NCI-H510A treated with DMSO at 0.1 percent for 48 hours (cell line): ENCODE results near the gene CLMN.
"Not testable (repeated sequence)": the region's sequence is repeated elsewhere in the genome, so short reads cannot be mapped to it uniquely, and the experiment has no call there.

ENCODE experiments used
- DNase-seq: peaks from one replicate; lab custom pipeline; 2025; lab: John Stamatoyannopoulos, UW

CLMN gene

DNA sequence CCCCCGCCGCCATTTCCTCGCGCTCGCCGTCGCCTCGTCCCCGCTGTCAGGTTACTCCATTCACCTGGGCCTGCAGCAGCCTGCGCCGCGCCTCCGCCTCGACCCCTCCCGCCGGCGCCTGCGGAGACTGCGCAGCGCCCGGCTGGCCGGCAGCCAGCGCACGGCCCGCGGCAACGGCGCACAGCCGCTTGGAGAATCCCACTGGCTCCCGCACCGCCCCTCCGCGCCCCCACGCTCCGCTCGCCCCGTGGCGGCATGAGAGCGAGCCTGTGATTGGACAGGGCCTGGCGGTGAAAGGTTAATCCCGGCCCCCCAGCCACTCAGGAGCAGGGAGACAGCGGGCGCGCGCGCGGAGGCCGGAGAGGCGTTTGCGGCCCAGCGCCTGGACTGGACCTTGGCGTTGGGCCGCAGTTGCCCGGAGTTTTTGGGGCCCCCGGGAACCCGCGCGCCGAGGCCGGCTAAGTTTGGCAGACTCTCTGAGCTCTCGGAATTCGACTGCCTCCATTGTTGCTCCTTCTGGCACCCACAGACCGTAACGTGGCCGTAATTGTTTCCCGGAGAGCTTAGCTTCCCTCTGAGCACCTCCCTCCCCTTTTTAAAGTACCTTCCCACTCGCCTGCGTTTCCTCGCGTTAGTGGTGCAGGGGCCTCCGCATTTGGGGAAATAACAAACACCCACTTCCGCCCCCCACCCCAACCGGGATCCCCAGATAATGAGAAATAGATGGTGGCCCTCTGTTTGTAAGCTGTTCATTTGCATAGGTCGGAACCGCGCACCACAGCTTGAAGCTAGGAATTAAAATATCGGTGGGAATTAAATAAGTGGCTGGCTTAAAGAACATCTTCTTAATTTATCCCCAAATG is 162.2 kb downstream of the CLMN start, which contains the start of gene DICER1:
Gene DICER1 (minus strand): TSS at position 203 of the 863 bp plus-strand sequence. CDS start 24,071 bp downstream, outside the sequence.
- DNase-seq: peak; percentile 88

DNA sequence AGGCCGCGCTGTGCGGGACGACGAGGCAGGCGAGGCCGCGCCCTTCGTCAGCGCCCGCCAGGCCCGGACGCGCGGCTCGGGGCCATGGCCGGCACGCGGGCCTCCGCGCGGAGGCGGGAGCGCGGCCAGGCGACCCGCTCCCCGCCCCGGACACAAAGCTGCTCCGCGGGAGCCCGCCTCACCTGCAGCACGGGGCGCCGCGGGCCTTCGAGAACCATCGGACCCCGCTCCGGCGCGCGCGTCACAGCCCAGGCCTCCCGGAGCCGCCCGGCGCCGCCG is 162.7 kb downstream of the CLMN start:
- no peak for DNase-seq

DNA sequence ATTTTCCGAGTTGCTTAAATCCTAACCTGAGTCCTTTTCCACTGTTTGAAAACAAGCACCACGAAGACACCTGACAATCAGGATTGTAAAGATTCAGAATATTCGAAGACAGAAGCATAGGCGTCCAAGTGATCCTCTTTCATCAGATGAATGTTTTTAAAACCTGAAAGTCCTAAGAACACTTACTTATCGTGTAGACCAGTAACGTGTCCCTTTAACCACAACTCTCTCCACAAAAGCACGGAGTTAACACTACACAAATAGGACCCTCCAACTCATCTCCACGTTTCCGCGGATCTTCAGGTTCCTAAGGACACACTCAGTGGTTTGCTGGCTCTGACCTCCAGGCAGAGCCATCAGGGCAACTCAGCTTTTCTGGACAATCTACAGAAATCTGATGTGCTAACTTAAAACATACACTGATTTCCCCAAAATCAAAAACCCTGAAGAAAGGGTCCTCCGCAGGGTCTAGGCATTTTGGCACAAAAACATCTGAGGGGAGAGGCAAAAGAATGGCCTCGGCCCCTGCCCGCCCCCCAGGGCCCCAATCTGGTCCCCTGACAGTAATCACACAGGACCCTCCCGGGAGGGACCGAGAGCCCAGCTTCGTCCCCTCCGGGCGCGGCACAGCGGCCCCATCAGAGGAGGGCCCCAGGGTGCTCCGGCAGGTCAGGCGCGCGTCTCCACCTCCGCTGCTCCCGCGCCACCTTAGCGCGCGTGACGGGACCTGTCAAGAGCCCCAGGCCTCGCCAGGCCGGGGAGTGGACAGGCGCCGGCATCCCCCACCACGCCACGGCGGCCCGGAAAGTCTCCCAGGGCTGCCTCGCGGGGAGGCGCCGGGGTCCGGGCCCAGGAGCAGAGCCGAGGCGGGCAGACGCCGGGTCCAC is 163.3 kb downstream of the CLMN start:
- peak; percentile 12 for DNase-seq

DNA sequence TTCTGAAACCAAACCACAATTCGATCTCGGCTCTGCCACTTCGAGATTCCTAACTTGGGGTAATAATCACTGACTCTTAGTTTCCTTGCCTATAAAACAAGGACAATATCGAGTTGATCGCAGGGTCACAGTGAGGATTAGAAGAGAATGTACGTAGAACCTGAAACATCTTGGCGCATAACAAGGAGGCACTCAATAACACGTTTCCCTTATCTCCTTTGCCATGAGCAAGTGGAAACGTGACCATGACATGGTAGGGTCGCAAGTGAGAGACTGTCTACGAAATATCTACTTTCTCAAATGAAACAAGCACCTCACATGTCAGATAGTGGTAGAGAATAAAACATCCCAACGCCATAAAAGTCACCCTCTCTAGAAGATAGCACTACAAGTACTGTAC is 164.7 kb downstream of the CLMN start:
- DNase-seq: no peak

DNA sequence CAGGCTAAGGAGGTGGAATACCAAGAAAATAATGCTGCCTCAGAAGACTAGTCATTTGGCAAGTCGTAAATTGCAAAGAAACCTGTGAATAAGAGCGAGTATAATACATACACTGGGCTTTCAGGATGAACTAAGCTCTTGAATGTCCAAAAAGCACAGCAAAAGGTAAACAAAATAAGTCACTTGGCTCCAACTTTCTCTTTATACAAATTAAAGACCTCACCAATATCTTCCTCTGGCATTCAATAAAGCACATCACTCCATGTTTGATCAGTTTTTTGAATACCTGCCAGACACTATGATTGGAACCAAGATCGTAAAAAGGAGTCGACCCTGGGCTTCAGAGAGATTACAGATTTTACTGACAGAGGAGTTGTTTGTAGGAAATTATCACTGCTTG is 165.8 kb downstream of the CLMN start:
- no peak for DNase-seq

DNA sequence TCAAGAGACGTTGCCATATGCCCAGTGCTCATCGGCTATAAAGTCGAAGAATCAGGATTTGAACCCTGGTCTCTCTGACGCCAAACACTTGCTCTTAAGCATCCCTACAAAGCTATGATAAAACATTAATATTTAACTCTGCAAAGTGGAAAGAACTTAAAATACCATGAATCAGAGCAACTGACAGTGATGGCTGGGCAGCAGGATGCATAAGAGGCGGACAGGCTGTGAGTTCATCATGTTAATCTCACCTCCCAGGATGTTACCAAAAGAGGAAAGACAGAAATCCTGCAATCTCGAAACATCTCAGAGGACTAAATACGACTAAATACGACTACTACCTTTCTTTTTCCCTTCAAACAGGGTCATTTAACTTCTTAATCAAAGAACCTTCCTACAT is 168.1 kb downstream of the CLMN start:
- DNase-seq: no peak

DNA sequence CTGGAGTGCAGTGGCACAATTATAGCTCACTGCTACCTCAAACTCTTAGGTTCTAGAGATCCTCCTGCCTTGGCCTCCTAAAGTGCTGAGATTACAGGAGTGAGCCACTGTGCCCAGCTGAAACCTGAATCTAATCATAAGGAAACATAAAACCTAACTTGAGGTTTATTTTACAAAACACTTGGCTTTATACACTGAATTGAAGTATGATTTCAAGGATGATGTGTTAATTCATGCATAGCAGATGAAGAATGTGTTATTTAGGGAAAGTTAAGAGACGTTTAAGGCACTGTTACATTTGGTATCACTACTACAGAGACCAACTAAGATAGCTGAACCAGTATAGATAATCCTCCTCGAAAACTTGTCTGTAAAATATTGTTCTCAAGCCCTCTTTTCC is 168.8 kb downstream of the CLMN start:
- DNase-seq: no peak

DNA sequence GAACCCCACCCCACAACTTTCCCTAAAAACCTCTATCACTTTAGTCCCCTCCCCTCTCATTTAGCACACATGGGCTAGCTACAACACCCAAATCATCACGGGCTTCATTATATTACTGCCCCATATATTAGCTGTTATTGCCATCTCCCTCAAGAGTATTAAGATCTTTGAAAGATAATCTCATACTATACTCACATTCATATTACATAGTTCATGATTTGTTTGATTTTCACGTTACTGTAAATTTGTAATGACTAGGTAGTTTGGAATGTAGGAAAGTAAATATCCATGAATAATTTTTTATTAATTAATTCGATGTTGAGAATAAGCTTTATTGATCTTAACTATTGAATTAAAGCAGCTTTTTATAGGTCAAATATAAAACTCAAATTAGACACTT is 170.3 kb downstream of the CLMN start:
- DNase-seq: no peak

DNA sequence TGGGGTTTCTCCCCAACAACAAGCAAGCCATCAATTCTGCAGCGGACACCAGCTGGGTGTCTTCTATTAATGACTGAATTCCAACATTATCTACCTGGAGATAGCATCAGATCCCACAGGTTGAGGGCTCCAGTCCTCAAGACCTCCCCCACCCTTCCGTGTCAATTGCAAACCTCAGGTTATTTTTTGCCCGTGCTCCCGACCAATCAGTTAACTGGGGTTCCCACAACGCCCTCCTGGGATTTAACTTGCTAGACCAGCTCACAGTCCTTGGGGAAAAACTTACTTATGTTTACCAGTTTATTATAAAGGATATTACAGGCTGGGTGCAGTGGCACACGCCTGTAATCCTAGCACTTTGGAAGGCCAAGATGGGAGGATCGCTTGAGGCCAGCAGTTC is 172.1 kb downstream of the CLMN start:
- no peak for DNase-seq

DNA sequence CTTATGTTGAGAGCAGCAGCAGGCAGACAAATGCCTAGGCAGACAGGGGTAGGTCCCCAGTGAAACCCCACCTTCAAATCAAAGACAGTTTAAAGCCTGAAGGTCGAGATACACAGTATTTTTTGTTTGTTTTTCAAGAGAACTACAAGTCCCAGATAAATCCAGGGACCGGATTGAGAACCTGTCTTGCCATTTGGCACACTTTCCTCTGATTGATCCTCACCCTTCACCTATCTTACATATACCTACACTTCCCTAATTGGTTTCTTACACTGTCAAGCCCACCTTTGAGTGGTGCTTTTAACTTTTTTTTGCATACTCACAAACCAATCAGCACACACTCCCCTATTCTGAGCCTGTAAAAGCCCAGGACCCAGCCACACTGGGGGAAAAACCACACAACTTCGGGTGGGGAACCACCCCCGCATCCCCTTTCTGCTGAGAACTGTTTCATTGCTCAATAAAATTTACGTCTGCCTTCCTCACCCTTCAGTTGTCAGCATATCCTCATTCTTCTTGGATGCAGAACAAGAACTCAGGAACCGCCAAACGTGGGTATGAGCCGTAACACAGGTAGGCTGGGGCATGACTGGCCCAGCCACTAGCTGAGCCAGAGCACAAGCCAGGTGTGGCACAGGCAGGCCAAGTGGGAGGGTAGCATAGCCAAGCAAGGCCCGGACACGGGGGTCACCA is 173.5 kb downstream of the CLMN start:
- DNase-seq: no peak

DNA sequence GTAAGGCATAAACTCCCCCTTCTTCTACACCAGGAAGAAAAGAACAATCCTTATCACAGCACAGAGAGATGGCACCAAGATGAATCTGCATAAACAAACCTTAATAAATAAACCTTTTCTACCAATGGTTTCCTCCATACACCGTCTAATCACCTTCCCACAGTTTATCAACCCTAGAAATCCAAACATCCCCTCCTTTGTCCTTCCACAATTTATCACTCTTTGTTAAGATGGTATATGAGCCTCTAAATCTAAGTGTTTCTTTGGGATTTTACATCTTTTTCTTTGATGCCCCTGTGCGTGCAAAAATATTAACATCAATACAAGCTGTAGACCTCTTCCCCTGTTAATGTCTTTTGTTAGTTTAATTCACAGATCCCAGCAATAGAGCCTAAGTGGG is 174.9 kb downstream of the CLMN start:
- DNase-seq: no peak

DNA sequence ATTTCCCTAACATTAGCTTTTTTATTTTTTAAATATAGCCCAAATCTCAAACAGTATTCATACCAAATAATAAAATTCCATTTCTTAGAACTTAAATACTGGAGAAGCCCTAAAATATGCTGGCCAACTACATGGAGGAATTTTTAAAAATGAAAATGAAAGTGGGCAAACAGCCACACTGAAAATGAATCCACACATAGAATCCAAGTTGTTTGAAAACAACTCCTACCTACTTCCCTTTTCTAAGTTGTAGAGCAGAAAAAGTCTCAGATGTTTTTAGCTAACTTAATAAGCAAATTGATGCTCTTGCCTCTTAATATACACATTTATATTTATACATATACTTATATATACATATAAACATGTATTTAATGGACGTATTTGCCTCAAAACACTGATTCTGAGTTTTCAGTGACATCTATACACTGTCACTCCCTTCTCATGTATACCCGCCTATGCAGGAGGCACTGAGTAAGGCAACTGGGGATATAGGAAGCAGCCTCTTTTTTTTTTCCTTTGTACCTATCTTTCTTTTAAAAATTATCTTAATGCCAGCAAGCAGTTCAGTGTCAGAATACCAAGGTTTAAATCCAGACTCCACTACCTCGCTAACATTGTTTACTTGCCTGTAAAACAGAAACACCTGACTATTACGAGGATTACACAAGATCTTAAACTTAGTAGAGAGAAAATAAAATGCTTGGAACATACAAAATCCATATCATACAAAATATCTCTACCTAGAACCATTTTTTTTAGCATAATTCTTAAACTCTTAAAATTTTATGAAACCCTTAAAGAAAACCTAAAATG is 175.7 kb downstream of the CLMN start:
- no peak for DNase-seq

DNA sequence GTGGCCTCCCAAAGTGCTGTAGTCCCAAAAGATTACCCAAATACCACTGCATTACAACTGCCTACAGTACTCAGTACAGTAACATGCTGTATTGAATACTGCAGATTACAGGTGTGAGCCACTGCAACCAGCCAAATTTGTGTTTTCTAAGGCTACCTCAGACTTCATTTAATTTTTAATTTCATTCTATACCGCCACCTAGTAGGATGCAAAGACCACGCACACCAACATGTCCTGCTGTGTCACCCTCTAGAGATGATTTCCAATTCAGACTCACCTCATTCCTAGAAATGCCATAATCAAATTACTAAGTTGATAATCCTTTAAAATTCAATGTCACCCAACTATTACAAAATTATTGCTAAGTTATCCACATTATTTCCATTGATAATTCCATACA is 177.5 kb downstream of the CLMN start:
- no peak for DNase-seq

DNA sequence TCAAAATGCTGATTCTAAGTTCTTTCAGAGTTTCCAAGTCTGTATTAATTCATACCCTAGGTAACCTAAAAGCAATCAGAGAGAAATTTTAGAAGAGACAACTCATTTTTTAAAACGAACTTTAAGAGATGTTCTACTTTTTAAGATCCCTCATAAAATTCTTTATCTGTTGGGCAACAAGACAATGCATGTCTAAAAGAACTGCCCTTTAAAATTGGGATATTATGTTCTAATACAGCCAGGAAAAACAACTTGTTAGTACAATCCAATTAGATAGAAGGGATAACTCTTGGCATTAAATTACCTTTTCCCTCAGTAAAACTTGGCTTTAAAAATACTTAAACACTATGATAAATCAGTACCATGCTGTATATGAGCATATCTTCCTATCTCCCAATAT is 178.0 kb downstream of the CLMN start:
- DNase-seq: no peak

DNA sequence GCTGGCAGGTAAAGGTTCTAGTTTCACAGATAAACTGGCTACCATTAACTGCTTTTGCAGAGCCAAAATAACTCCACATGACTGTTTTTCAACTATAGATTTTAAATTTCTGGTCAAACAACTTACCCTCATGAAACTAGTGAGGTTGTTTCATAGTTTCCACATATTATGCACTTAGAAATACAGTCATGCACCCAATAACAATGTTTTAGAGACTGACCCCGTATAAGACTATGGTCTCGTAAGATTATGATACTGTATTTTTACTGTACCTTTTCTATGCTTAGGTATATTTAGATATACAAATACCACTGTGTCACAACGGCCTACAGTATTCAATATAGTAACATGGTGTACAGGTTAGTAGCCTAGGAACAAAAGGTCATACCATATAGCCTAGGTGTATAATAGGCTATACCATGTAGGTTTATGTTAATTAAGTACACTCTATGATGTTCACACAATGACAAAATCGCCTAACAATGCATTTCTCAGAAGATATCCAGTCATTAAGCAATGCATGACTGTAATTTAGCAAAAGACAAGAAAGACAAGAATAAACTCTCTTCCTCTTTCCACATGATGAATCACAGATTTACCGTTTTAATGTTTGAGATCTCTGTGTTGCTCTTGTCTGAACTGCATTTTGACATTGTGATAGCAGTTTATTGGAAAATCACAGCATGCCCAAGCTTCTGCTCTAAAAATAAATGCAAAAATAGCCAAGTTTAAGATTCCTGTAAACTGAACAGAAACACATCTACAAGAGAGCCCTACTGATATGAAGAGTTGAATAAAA is 179.4 kb downstream of the CLMN start:
- DNase-seq: no peak

DNA sequence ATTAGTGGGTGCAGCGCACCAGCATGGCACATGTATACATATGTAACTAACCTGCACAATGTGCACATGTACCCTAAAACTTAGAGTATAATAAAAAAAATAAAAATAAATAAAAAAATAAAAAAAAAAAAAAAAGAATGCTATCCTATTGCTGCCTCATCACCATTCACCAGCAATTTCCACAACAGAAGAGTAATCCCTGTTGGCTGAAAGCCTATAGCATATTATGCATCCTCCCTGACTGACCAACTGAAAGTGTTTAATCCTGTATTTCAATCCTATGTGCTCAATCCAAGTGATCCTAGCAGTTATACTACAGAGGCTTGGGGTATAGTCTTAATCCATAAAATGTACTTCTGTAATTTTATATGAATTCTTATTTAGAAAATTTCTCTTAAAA is 180.8 kb downstream of the CLMN start:
- no peak for DNase-seq

DNA sequence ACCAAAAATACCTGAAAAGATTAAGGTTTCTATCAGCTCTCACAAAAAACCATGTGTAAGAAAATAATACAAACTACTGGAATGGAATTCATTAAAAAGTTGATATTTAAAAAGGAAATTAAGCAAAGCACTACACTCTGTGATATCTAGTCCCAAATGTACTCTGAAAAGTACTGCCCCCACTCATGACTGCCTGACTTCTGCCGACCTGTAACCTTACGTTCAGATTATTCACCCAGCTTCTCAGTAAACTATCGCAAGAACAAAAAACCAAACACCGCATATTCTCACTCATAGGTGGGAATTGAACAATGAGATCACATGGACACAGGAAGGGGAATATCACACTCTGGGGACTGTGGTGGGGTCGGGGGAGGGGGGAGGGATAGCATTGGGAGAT is 181.3 kb downstream of the CLMN start:
- not testable (repeated sequence) for DNase-seq

DNA sequence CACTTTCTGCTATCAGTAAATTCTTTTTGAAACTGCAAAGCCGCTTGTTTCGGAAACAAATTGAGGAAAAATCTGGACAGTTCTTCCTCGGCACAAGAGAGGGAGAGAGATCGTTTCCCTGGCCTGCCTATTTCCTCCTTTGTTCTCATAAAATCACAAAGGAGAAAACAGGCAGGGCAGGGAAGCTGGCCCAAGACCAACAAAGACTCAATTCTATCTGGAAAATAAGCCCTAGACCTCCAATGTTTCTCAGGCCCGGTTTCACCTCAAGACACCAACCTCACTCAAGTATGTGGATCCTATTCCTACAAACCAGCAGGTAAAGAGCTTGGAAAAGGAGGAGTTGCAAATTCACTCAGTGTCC is 181.9 kb downstream of the CLMN start:
- no peak for DNase-seq

DNA sequence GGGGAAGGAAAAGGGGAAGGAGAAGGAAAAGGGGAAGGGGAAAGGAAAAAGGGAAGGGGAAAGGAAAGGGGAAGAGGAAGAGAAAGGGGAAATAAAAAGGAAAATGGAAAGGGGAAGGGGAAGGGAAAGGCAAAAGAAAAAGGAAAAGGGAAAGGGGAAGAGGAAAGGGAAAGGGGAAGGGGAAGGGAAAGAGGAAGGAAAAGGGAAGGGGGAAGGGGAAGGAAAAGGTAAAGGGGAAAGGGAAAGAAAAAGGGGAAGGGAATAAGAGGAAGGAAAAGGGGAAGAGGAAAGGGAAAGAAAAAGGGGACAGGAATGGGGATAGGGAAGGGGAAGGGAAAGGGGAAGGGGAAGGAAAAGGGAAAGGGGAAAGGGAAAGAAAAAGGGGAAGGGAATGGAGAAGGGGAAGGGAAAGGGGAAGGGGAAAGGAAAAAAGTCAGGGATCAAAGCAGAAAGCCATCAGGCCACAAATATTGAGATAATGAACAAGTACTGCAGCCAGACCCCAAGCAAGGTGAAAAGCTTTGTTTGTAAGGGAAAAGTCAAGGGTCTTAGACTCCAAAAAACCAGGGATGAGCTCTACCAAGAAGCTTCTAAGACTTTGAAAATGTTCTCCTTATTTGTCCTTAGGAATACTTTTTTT is 182.4 kb downstream of the CLMN start:
- no peak for DNase-seq

DNA sequence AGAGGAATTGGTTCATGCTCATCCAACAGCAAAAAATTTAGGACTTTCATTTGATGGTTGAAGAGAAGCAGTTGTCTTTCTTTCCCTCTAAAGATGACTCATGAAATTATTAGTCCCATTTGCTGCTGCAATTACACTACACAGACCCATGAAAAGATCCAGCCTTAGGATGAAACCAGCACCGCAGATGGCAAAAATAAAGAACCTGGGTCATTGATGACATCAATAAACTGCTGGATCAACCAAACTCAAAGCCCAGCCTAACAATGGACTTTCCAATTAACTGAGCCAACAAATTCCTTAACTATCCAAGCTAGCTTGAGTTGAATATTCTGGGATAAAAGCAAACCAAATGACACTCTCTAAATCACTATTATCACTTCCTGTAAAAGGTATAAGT is 183.1 kb downstream of the CLMN start:
- no peak for DNase-seq
